Osteocyte (in vitro differentiated cells): ENCODE measurements around the gene TLNRD1. TPM values are rescaled to one million over a fixed set of nuclear protein-coding genes. Genes with fewer than 3 reads are reported as not detected.
"Not testable (repeated sequence)": the region's sequence is repeated elsewhere in the genome, so short reads cannot be mapped to it uniquely, and the experiment has no call there.

Experiments used
- DNase-seq: peaks from one replicate; pipeline ENCODE4 v3.0.0; 2021; ENCODE audit warnings: mixed read lengths; ENCODE audit not compliant: unreplicated experiment; ENCODE audit errors: extremely low spot score
- H3K27ac Mint-ChIP-seq: one replicate; pipeline ENCODE4 v1.8.0; 2021; ENCODE audit warnings: mild to moderate bottlenecking, mixed read lengths; ENCODE audit not compliant: unreplicated experiment
- H3K27me3 Mint-ChIP-seq: one replicate; pipeline ENCODE4 v1.8.0; 2021; ENCODE audit warnings: mixed read lengths; ENCODE audit not compliant: unreplicated experiment
- H3K36me3 Mint-ChIP-seq: one replicate; pipeline ENCODE4 v1.8.0; 2021; ENCODE audit warnings: mixed read lengths; ENCODE audit not compliant: unreplicated experiment
- H3K4me1 Mint-ChIP-seq: one replicate; pipeline ENCODE4 v1.8.0; 2021; ENCODE audit warnings: mixed read lengths; ENCODE audit not compliant: unreplicated experiment
- H3K4me3 Mint-ChIP-seq: one replicate; pipeline ENCODE4 v1.8.0; 2021; ENCODE audit warnings: mild to moderate bottlenecking, moderate library complexity, mixed read lengths; ENCODE audit not compliant: unreplicated experiment
- H3K9me3 Mint-ChIP-seq: one replicate; pipeline ENCODE4 v1.8.0; 2021; ENCODE audit warnings: mixed read lengths; ENCODE audit not compliant: unreplicated experiment
- total RNA-seq: library from RNA; stranded (reverse); gene quantifications from 2 replicates; pipeline ENCODE4 v1.2.1, GENCODE V29; 2021
- TF ChIP-seq, protein P1 (sequence below): fragments of 200-600 bp; sonication (generic); IDR thresholded peaks from 2 replicates; pipeline ENCODE4 v1.5.0; 2021; ENCODE audit warnings: antibody characterized with exemption, mild to moderate bottlenecking, moderate library complexity

TLNRD1 gene
- total RNA-seq, 1 donor from 2014 or later, result 10.6 TPM

DNA sequence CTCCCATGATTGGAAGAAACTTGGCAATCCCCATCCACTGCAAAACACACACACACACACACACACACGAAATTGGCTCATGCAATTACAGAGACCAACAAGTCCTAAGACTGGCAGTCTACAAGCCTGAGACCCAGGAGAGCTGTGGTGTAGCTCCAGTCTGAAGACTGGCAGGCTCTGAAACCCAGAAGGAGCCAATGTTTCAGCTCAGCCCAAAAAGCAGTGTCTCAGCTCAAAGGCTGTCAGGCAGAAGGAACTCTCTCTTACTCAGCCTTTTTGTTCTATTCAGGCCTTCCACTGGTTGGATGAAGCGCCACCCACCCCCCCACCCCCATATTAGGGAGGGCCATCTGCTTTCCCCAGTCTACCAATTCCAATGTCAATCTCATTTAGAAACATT is 43.2 kb upstream of the TLNRD1 start:
- peak; percentile 36 for DNase-seq
- H3K9me3 Mint-ChIP-seq, result no peaks in the 10 kb centered on the region
- H3K27ac Mint-ChIP-seq, result no peak overlapping the region

GRCh38 chr15:80957976-80958375 is 42.7 kb upstream of the TLNRD1 start:
- peaks cover 16% of the 10 kb centered on the region for H3K36me3 Mint-ChIP-seq
- no peak for DNase-seq
- H3K9me3 Mint-ChIP-seq, result no peaks in the 10 kb centered on the region
- H3K4me3 Mint-ChIP-seq, result no peak overlapping the region
- H3K27me3 Mint-ChIP-seq, result no peaks in the 10 kb centered on the region
- H3K27ac Mint-ChIP-seq, result no peak overlapping the region
- H3K4me1 Mint-ChIP-seq, result peaks cover 37% of the 10 kb centered on the region
- TF ChIP-seq, protein P1, sequence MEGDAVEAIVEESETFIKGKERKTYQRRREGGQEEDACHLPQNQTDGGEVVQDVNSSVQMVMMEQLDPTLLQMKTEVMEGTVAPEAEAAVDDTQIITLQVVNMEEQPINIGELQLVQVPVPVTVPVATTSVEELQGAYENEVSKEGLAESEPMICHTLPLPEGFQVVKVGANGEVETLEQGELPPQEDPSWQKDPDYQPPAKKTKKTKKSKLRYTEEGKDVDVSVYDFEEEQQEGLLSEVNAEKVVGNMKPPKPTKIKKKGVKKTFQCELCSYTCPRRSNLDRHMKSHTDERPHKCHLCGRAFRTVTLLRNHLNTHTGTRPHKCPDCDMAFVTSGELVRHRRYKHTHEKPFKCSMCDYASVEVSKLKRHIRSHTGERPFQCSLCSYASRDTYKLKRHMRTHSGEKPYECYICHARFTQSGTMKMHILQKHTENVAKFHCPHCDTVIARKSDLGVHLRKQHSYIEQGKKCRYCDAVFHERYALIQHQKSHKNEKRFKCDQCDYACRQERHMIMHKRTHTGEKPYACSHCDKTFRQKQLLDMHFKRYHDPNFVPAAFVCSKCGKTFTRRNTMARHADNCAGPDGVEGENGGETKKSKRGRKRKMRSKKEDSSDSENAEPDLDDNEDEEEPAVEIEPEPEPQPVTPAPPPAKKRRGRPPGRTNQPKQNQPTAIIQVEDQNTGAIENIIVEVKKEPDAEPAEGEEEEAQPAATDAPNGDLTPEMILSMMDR, result no peak

More for the DNA sequence above, 43.2 kb upstream of the TLNRD1 start:
- Mint-ChIP-seq H3K36me3 (peaks cover 12% of the 10 kb centered on the region), H3K27me3 (no peaks in the 10 kb centered on the region), H3K4me3 (no peak overlapping the region), H3K4me1 (peaks cover 42% of the 10 kb centered on the region)
- TF ChIP-seq, protein P1, result no peak

- peaks cover 28% of the 10 kb centered on the region for H3K4me1 Mint-ChIP-seq
- TF ChIP-seq, protein P1, result no peak
- no peaks in the 10 kb centered on the region for H3K9me3 Mint-ChIP-seq
- H3K27me3 Mint-ChIP-seq, result no peaks in the 10 kb centered on the region
- H3K36me3 Mint-ChIP-seq, result peaks cover 21% of the 10 kb centered on the region
- H3K4me3 Mint-ChIP-seq, result no peak overlapping the region
- peak; percentile 57 for DNase-seq
- no peak overlapping the region for H3K27ac Mint-ChIP-seq
These were observed 41.8 kb upstream of the TLNRD1 start for GRCh38 chr15:80958818-80959495.

- H3K4me3 Mint-ChIP-seq, H3K27ac Mint-ChIP-seq, H3K27me3 Mint-ChIP-seq, H3K9me3 Mint-ChIP-seq, DNase-seq: not testable (repeated sequence)
- peaks cover 25% of the 10 kb centered on the region for H3K4me1 Mint-ChIP-seq
- peaks cover 22% of the 10 kb centered on the region for H3K36me3 Mint-ChIP-seq
These were observed 35.3 kb upstream of the TLNRD1 start for GRCh38 chr15:80965454-80965853.

DNA sequence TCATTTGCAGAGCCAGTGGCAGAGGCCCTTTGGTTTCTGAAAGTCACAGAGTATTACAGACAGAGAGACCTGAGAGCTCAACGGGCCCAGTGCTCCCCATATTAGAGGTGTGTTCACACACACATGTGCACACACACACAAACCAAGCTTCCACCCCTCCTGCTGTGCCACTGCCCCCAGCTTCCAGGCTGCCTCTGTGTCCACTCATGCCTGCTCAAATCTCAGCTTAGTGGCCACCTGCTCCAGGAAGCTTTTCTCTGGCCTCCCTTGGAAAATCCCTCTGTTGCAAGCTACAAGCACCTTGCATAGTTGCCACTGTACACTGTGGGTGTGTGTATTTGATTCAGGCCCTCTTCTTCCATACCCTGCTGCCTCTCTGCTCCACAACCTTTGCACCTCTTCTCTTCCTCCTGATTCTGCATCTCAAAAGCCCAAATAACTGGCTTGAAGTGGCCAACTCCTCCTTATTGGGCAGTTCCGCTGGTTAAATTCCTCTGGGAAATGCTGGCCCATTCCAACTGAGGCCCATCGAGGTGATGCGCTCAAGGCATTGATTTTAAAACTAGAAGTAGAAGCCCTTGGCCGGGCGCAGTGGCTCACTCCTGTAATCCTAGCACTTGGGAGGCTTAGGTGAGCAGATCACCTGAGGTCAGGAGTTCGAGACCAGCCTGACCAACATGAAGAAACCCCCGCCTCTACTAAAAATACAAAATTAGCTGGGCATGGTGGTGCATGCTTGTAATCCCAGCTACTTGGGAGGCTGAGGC is 34.1 kb upstream of the TLNRD1 start:
- H3K4me3 Mint-ChIP-seq, result no peak overlapping the region
- H3K36me3 Mint-ChIP-seq, result peaks cover 18% of the 10 kb centered on the region
- no peak for DNase-seq
- H3K4me1 Mint-ChIP-seq, result peaks cover 25% of the 10 kb centered on the region
- TF ChIP-seq, protein P1, result no peak
- H3K27me3 Mint-ChIP-seq, result no peaks in the 10 kb centered on the region
- peak overlapping the region; percentile 56 for H3K27ac Mint-ChIP-seq
- no peaks in the 10 kb centered on the region for H3K9me3 Mint-ChIP-seq
